ENCODE measurements around the gene ZIM2. TPM values are rescaled to one million over a fixed set of nuclear protein-coding genes. Genes with fewer than 3 reads are reported as not detected.
A peak's percentile ranks its signal among the peaks of the same experiment; 100 is the strongest.

Gene ZIM2
- total RNA-seq, 1 donor from 2014 or later, result not detected

DNA sequence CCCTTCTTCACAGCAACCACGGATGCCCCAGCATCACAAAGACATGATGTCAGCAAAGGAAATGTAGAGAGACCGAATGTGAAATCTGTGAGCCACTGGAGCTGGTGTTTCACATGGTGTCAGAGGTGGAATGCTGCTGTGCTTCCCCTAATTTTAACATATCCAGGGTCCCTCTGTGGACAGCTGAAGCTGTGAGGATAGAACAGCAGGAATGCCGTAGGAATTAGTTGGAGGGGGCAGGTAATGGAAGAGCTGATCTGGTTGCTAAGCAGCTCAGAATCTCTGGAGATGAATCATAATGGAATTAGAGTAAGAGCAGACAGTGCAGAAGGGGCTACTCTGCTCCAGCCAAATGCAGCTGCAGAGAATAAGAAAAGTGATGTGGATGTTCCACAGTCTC is 100.0 kb downstream of the ZIM2 start:
- H3K27me3 Mint-ChIP-seq (ENCODE audit: unreplicated experiment), result no peaks in the 10 kb centered on the region
- peak; percentile 51 for DNase-seq (ENCODE audit: extremely low spot score, unreplicated experiment)
- H3K27ac Mint-ChIP-seq (ENCODE audit: unreplicated experiment), result no peak overlapping the region
- H3K36me3 Mint-ChIP-seq (ENCODE audit: unreplicated experiment), result no peaks in the 10 kb centered on the region
- TF ChIP-seq CTCF (IDR thresholded peaks at IDR 0.05), result no peak
- H3K4me1 Mint-ChIP-seq (ENCODE audit: unreplicated experiment), result no peaks in the 10 kb centered on the region
- H3K4me3 Mint-ChIP-seq (ENCODE audit: unreplicated experiment), result no peak overlapping the region
- H3K9me3 Mint-ChIP-seq (ENCODE audit: unreplicated experiment), result peaks cover 29% of the 10 kb centered on the region

DNA sequence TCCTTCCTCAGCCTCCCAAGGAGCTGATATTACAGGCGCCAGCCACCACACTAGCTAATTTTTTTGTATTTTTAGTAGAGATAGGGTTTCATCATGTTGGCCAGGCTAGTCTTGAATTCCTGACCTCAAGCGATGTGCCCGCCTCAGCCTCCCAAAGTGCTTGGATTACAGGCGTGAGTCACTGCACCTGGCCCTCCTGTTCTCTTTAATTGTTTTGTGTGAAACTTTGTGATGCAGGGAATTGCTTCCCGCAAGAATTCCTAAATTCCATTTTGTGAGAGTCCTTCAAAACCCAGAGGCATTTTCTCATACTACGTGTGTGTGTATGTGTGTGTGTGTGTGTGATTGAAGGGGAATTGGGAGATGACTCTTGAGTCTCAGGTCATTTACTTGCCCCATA is 104.0 kb downstream of the ZIM2 start:
- H3K4me3 Mint-ChIP-seq (ENCODE audit: unreplicated experiment), result no peak overlapping the region
- H3K9me3 Mint-ChIP-seq (ENCODE audit: unreplicated experiment), result peaks cover 49% of the 10 kb centered on the region
- DNase-seq (ENCODE audit: extremely low spot score, unreplicated experiment), result no peak
- H3K4me1 Mint-ChIP-seq (ENCODE audit: unreplicated experiment), result no peaks in the 10 kb centered on the region
- no peaks in the 10 kb centered on the region for H3K36me3 Mint-ChIP-seq (ENCODE audit: unreplicated experiment)
- TF ChIP-seq CTCF (IDR thresholded peaks at IDR 0.05), result no peak
- no peak overlapping the region for H3K27ac Mint-ChIP-seq (ENCODE audit: unreplicated experiment)
- H3K27me3 Mint-ChIP-seq (ENCODE audit: unreplicated experiment), result no peaks in the 10 kb centered on the region

DNA sequence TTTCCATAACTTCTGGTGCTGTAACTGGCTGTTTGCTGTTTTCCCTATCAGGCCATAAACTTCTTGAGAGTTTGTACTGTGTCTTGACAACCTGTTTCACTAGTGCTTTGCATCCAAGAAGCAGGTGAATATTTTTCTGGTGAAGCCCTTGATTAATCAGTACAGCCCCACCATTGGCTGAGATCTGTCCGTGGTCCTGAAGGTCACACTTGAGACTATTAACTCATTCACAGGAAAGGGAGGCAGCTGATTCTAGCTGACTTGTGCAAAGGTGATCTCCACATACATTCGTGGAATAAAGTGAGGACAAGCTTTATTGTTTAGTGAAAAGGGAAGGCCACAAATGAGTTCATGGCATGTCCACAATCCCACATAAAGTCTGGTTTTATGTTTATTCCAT is 107.5 kb downstream of the ZIM2 start:
- Mint-ChIP-seq H3K9me3 (ENCODE audit: unreplicated experiment) (peaks cover 49% of the 10 kb centered on the region), H3K4me1 (ENCODE audit: unreplicated experiment) (no peaks in the 10 kb centered on the region), H3K27ac (ENCODE audit: unreplicated experiment) (no peak overlapping the region)

GRCh38 chr19:56727677-56728076 is 112.8 kb downstream of the ZIM2 start:
- no peak for TF ChIP-seq CTCF (IDR thresholded peaks at IDR 0.05)
- Mint-ChIP-seq H3K4me1 (ENCODE audit: unreplicated experiment) (no peaks in the 10 kb centered on the region), H3K27ac (ENCODE audit: unreplicated experiment) (no peak overlapping the region), H3K36me3 (ENCODE audit: unreplicated experiment) (no peaks in the 10 kb centered on the region), H3K4me3 (ENCODE audit: unreplicated experiment) (no peak overlapping the region), H3K27me3 (ENCODE audit: unreplicated experiment) (no peaks in the 10 kb centered on the region), H3K9me3 (ENCODE audit: unreplicated experiment) (peaks cover 41% of the 10 kb centered on the region)
- DNase-seq (ENCODE audit: extremely low spot score, unreplicated experiment), result no peak

More for the DNA sequence above, 107.5 kb downstream of the ZIM2 start:
- TF ChIP-seq CTCF (IDR thresholded peaks at IDR 0.05), result no peak
- H3K27me3 Mint-ChIP-seq (ENCODE audit: unreplicated experiment), result no peaks in the 10 kb centered on the region
- DNase-seq (ENCODE audit: extremely low spot score, unreplicated experiment), result no peak
- H3K36me3 Mint-ChIP-seq (ENCODE audit: unreplicated experiment), result no peaks in the 10 kb centered on the region
- no peak overlapping the region for H3K4me3 Mint-ChIP-seq (ENCODE audit: unreplicated experiment)

- Mint-ChIP-seq H3K4me1 (ENCODE audit: unreplicated experiment) (no peaks in the 10 kb centered on the region), H3K27ac (ENCODE audit: unreplicated experiment) (no peak overlapping the region), H3K27me3 (ENCODE audit: unreplicated experiment) (no peaks in the 10 kb centered on the region), H3K9me3 (ENCODE audit: unreplicated experiment) (peaks cover 39% of the 10 kb centered on the region), H3K36me3 (ENCODE audit: unreplicated experiment) (no peaks in the 10 kb centered on the region), H3K4me3 (ENCODE audit: unreplicated experiment) (no peak overlapping the region)
- TF ChIP-seq CTCF (IDR thresholded peaks at IDR 0.05), result peak; percentile 7
- DNase-seq (ENCODE audit: extremely low spot score, unreplicated experiment), result no peak
These were observed 114.6 kb downstream of the ZIM2 start for GRCh38 chr19:56725829-56726424.

Other genes with a start within 250 kb of the ZIM2 start
- 10.5 and 11.2 TPM in 2 replicates for gene ZNF71, start 245.4 kb downstream of the ZIM2 start, total RNA-seq
- 0.32 and 0.57 TPM in 2 replicates for gene SMIM17, start 197.6 kb downstream of the ZIM2 start, total RNA-seq
- gene ZNF835, start 169.0 kb downstream of the ZIM2 start, total RNA-seq, result not detected in 2 replicates
- gene PEG3, start within 50 bp of the ZIM2 start, total RNA-seq, result not detected in 2 replicates